ENCODE measurements around the gene TNIP2. TPM values are rescaled to one million over a fixed set of nuclear protein-coding genes. Genes with fewer than 3 reads are reported as not detected.

Gene TNIP2
- total and polyA plus RNA-seq, 2 donors (not counting 1 experiment from before 2014, with no cell fraction given), result 47.6 to 71.9 TPM

- H4K20me1 ChIP-seq (ENCODE audit: control insufficient read depth, insufficient read depth, low read length, poor library complexity, severe bottlenecking), result no peaks in the 10 kb centered on the region
- peak overlapping the region; percentile 91 for H3K4me2 ChIP-seq (replicated peaks; ENCODE audit: low read depth, low read length, poor library complexity, severe bottlenecking)
- TF ChIP-seq EZH2 (IDR thresholded peaks at IDR 0.05; ENCODE audit: borderline replicate concordance, insufficient read depth, low read depth, low read length, poor library complexity, severe bottlenecking) (no peak), CTCF (IDR thresholded peaks at IDR 0.05) (no peak)
- ChIA-PET CTCF (interaction anchor here (1.0 to 1.3 kb wide), 2 partner anchors 17 to 30 kb away, joined by 3 read pairs; no protein-coding TSS in a partner anchor), POLR2A (interaction anchor here (0.7 to 1.9 kb wide), 3 partner anchors 13 to 48 kb away, joined by 3 to 6 read pairs (median 4); no protein-coding TSS in a partner anchor)
- peaks cover 74% of the 10 kb centered on the region for H3K4me1 Mint-ChIP-seq
- H3K79me2 ChIP-seq (ENCODE audit: control insufficient read depth, insufficient read depth, low read length), result peaks cover 90% of the 10 kb centered on the region
- no peaks in the 10 kb centered on the region for H3K27me3 Mint-ChIP-seq
- H3K36me3 ChIP-seq (replicated peaks in 1 of 2; ENCODE audit: control extremely low read depth in 1 of 2, control insufficient read depth in 1 of 2, extremely low read depth in 1 of 2, insufficient read depth in 2 of 2, low read length in 1 of 2), result peaks cover 0 to 10% of the 10 kb centered on the region in 2 experiments
- no peaks in the 10 kb centered on the region for H3K9me3 ChIP-seq (ENCODE audit: control extremely low read depth in 1 of 3, control insufficient read depth in 2 of 3, insufficient read depth in 1 of 3, low read length in 2 of 3)
- WGBS (ENCODE audit: insufficient coverage), result 51% methylated on average over 13 of the region's 13 CpGs
- peak overlapping the region; percentile 80 for H3K4me3 Mint-ChIP-seq
- intact Hi-C loops (cut with micrococcal nuclease), result no loop called here
- no peaks in the 10 kb centered on the region for H3K27me3 ChIP-seq (replicated peaks in 1 of 4; ENCODE audit: control extremely low read depth in 1 of 4, control insufficient read depth in 3 of 4, insufficient read depth in 4 of 4, low read length in 3 of 4)
- DNase-seq, result no peak
- H3K27ac ChIP-seq (ENCODE audit: low read length in 2 of 2), result peak overlapping the region; percentile 88 to 89
- H3K4me3 ChIP-seq (ENCODE audit: control extremely low read depth in 1 of 5, extremely low read depth in 1 of 5, insufficient read depth in 1 of 5, low read depth in 2 of 5, low read length in 4 of 5), result no peak overlapping the region
- H2AFZ ChIP-seq (ENCODE audit: insufficient read depth, low read depth, low read length, poor library complexity, severe bottlenecking), result no peak overlapping the region
- no peak for ATAC-seq (ENCODE audit: low read depth)
- H3K9me3 Mint-ChIP-seq (ENCODE audit: insufficient read depth), result no peaks in the 10 kb centered on the region
- peaks cover 87 to 93% of the 10 kb centered on the region in 2 donors for H3K4me1 ChIP-seq (ENCODE audit: control insufficient read depth in 2 of 2, insufficient read depth in 2 of 2, low read length in 2 of 2)
- H3K27ac Mint-ChIP-seq, result peak overlapping the region; percentile 96
- H3K9ac ChIP-seq (ENCODE audit: low read length), result peak overlapping the region; percentile 20
Observed at GRCh38 chr4:2804973-2805501, 48.9 kb upstream of the TNIP2 start.

GRCh38 chr4:2804449-2804972, 48.4 kb upstream of the TNIP2 start:
- H2AFZ ChIP-seq (ENCODE audit: insufficient read depth, low read depth, low read length, poor library complexity, severe bottlenecking), result no peak overlapping the region
- H3K36me3 ChIP-seq (replicated peaks in 1 of 2; ENCODE audit: control extremely low read depth in 1 of 2, control insufficient read depth in 1 of 2, extremely low read depth in 1 of 2, insufficient read depth in 2 of 2, low read length in 1 of 2), result peaks cover 0 to 10% of the 10 kb centered on the region in 2 experiments
- peak overlapping the region; percentile 91 for H3K4me2 ChIP-seq (replicated peaks; ENCODE audit: low read depth, low read length, poor library complexity, severe bottlenecking)
- peak overlapping the region; percentile 96 for H3K27ac Mint-ChIP-seq
- H3K27me3 Mint-ChIP-seq, result no peaks in the 10 kb centered on the region
- peak overlapping the region; percentile 20 for H3K9ac ChIP-seq (ENCODE audit: low read length)
- H3K4me3 Mint-ChIP-seq, result peak overlapping the region; percentile 64
- H3K4me1 ChIP-seq (ENCODE audit: control insufficient read depth in 2 of 2, insufficient read depth in 2 of 2, low read length in 2 of 2), result peaks cover 87 to 93% of the 10 kb centered on the region in 2 donors
- H3K27me3 ChIP-seq (replicated peaks in 1 of 4; ENCODE audit: control extremely low read depth in 1 of 4, control insufficient read depth in 3 of 4, insufficient read depth in 4 of 4, low read length in 3 of 4), result no peaks in the 10 kb centered on the region
- intact Hi-C loops (cut with micrococcal nuclease), result no loop called here
- H3K9me3 Mint-ChIP-seq (ENCODE audit: insufficient read depth), result no peaks in the 10 kb centered on the region
- DNase-seq, result peak; percentile 39
- POLR2A ChIA-PET, result interaction anchor here (0.7 to 1.9 kb wide), 4 partner anchors 10 to 48 kb away, joined by 3 to 6 read pairs (median 4); no protein-coding TSS in a partner anchor
- ATAC-seq (ENCODE audit: low read depth), result no peak
- H3K27ac ChIP-seq (ENCODE audit: low read length in 2 of 2), result peak overlapping the region; percentile 88 to 89
- WGBS (ENCODE audit: insufficient coverage), result 37% methylated on average over 10 of the region's 10 CpGs
- no peaks in the 10 kb centered on the region for H4K20me1 ChIP-seq (ENCODE audit: control insufficient read depth, insufficient read depth, low read length, poor library complexity, severe bottlenecking)
- no peak for TF ChIP-seq EZH2 (IDR thresholded peaks at IDR 0.05; ENCODE audit: borderline replicate concordance, insufficient read depth, low read depth, low read length, poor library complexity, severe bottlenecking)
- H3K4me1 Mint-ChIP-seq, result peaks cover 72% of the 10 kb centered on the region
- no peaks in the 10 kb centered on the region for H3K9me3 ChIP-seq (ENCODE audit: control extremely low read depth in 1 of 3, control insufficient read depth in 2 of 3, insufficient read depth in 1 of 3, low read length in 2 of 3)
- no peak overlapping the region for H3K4me3 ChIP-seq (ENCODE audit: control extremely low read depth in 1 of 5, extremely low read depth in 1 of 5, insufficient read depth in 1 of 5, low read depth in 2 of 5, low read length in 4 of 5)
- CTCF ChIA-PET, result interaction anchor here (1.0 to 1.7 kb wide), 5 partner anchors 8 to 41 kb away, joined by 3 to 9 read pairs (median 3); no protein-coding TSS in a partner anchor
- H3K79me2 ChIP-seq (ENCODE audit: control insufficient read depth, insufficient read depth, low read length), result peaks cover 90% of the 10 kb centered on the region
